ENCODE results near the gene AURKAIP1.

- TF ChIP-seq, protein P1, sequence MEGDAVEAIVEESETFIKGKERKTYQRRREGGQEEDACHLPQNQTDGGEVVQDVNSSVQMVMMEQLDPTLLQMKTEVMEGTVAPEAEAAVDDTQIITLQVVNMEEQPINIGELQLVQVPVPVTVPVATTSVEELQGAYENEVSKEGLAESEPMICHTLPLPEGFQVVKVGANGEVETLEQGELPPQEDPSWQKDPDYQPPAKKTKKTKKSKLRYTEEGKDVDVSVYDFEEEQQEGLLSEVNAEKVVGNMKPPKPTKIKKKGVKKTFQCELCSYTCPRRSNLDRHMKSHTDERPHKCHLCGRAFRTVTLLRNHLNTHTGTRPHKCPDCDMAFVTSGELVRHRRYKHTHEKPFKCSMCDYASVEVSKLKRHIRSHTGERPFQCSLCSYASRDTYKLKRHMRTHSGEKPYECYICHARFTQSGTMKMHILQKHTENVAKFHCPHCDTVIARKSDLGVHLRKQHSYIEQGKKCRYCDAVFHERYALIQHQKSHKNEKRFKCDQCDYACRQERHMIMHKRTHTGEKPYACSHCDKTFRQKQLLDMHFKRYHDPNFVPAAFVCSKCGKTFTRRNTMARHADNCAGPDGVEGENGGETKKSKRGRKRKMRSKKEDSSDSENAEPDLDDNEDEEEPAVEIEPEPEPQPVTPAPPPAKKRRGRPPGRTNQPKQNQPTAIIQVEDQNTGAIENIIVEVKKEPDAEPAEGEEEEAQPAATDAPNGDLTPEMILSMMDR (IDR thresholded peaks at IDR 0.05): no peak
- TF ChIP-seq POLR2A (IDR thresholded peaks at IDR 0.05) (no peak), POLR2AphosphoS5 (IDR thresholded peaks at IDR 0.05) (no peak)
Measured at GRCh38 chr1:1356796-1357401, 18.1 kb downstream of the AURKAIP1 start.
